NCI-H146 treated with DMSO at 0.1 percent for 48 hours (cell line): ENCODE measurements around the gene KAT8.
"Not testable (repeated sequence)": the region's sequence is repeated elsewhere in the genome, so short reads cannot be mapped to it uniquely, and the experiment has no call there.

Source experiments
- DNase-seq: peaks from one replicate; lab custom pipeline; 2025; ENCODE audit not compliant: unreplicated experiment; lab: John Stamatoyannopoulos, UW

The KAT8 gene

DNA sequence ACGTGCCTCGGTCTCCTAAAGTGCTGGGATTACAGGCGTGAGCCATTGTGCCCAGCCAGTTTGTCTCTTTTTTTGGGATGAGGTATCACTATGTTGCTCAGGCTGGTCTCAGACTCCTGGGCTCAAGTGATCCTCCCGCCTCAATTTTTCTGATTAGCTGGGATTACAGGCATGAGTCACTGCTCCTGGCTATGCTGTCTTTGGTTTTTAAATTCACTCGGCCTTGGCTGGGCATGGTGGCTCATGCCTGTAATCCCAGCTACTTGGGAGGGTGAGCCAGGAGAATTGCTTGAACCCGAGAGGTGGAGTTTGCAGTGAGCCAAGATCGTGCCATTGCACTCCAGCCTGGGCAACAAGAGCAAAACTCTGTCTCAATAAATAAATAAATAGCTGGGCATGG, 27.0 kb downstream of the KAT8 start:
- DNase-seq: not testable (repeated sequence)

DNA sequence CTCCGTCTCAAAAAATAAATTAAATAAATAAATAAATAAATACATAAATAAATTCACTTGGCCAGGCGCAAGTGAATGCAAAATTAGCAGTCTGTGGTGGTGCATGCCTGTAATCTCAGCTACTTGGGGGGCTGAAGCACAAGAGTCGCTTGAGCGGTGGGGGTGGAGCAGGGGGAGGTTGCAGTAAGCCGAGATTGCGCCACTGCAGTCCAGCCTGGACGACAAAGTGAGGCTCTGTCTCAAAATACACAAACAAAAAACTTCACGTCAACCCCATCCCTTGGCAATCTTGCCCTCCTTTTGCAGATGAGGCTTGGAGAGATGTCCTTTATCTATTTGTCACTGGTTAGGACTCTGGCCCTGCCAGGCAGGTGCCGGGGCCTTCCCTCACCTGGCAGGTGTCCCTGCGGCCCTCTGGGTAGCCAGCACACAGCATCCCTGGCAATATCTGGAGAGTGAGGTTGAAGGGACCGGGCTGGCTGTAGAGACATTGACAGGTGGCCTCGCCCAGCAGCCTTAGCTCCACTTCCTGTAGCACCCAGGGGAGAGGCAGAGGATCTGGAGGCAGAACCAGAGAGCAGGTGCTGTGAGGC, 28.0 kb downstream of the KAT8 start:
- peak; percentile 32 for DNase-seq

DNA sequence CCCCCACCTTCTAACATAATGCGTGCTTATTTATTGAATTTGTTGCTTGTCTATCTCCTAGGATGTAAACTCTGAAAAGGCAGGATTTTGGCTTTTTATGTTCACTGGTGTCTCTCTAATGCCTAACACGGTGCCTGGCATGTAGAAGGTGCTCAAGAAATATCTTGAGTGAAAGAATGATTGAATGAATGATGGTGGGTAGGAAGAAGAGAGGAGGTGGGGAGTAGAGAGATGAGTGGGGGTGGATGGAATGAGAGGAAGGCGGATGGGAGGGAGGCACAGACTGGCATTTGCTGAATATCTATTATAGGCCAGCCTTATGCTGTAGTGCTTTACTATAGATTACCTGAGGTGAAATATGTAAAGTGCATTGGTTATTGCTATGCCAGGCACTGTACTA, 30.1 kb downstream of the KAT8 start:
- no peak for DNase-seq

DNA sequence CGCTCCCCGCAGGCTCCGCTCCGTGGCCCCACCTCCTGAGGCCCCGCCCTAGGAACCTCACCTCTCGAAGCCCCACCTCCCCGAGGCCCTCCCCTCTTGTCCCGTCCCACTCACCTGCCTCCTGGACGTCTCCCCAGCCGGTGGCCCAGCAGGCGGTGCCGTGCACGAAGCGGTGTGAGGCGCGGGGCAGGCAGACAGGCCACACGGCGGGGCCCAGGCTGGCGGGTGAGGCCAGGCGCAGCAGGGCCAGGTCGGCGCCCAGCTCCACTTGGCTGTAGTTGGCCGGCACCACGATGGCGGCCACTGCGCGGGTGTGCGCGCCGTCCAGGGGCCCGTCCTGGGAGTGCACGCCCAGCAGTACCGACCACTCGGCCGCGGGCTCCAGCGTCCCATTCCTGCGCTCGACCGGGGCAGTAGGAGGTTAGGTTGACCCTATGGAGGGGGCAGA, 30.8 kb downstream of the KAT8 start:
- no peak for DNase-seq

DNA sequence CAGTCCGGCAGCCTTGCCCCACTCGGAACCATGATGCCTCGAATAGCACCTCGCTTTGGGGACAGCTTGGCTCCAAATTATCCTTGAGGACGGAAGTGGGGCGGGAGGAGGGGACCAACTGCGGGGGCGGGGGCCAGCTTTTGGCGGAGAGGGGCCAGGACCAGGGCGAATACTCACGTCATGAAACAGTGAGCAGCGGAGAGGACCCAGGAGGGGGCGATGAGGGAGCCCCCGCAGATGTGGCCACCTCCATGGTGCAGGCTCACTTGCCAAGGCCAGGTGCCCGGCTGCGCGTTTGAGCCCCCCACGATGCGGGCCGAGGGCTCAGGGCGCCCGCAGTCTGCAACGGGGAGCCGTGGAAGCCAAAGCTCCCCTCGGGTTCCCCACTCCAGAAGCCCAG, 31.4 kb downstream of the KAT8 start:
- DNase-seq: no peak

DNA sequence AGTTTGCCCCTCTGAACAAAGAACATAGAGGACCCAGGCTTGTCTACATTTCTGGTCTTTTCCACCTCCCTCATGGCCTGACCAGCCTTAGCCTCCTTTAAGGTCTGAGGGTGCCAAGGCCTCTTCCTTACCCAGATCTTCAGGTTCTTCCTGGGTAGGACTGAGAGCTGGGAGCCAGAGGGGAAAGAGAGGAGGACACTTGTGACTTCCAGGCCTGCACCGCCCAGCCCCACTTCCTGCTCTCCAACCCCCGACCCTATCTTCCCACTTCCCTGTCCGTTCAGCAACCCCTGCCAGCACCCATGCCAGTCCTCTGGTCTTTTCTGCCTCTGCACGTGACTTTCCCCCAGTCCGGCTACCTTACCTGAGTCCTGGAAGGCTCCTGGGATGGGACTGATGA, 31.9 kb downstream of the KAT8 start:
- no peak for DNase-seq

DNA sequence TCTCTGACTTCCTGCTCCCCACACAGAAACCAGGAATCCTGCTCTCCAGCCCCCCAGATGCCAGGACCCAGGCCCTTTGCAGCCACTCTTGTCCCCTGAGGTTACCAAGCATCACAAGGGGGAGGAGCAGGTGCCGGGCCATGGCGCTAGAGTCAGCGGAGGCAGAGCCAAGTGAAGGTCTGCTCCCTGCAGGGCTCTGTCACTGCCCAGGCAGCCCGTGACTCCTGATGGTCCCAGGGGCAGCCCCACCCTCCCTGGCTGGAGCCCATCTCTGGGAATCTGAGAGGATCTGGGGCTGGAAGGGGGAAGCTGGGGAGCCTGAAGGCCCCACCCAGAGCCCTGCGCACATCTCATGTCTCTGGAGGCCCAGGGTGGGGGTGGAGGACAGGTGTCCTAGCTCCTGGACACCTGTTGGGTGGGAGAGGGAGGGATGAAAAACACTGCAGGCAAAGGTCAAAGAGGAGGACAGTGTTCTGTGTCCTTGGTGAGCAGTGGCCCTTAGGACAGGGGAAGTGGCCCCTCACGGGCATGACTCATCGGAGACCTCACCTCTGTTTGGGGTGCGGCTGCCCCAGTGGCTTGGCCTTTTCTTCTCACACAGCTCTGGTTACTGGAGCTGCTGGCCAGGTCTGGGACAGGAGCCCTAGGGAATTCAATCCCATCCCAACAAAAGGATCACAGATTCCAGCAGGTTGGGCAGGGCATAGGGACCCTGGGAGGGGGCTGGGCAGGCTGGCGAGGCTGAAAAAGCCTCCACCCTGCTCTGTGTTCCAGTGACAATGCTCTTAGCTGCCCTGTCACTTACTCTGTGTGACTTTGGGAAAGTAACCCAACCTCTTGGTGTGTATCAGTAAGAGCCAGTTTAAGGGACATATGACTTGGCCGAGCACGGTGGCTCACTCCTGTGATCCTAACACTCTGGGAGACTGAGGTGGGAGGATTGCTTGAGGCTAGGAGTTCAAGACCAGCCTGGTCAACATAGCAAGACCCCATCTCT, 32.7 kb downstream of the KAT8 start, which contains the start of gene PRSS36:
Gene PRSS36, minus strand, starts transcription at position 173 of the 997 bp plus-strand sequence. Its CDS starts 31 bp downstream, at position 142.
- DNase-seq: peak; percentile 25

DNA sequence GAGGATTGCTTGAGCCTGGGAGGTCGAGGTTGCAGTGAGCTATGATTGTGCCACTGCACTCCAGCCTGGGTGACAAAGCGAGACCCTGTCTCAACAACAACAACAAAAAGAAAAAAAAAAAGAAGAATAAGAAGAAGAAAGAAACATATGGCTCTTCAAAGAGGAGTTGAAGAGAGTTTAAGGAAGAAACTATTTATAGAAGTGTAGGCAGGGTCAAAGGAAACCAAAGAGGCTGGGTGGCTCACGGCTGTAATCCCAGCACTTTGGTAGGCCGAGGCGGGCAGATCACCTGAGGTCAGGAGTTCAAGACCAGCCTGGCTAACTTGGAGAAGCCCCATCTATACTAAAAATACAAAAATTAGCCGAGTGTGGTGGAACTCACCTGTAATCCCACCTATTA, 33.5 kb downstream of the KAT8 start:
- not testable (repeated sequence) for DNase-seq

DNA sequence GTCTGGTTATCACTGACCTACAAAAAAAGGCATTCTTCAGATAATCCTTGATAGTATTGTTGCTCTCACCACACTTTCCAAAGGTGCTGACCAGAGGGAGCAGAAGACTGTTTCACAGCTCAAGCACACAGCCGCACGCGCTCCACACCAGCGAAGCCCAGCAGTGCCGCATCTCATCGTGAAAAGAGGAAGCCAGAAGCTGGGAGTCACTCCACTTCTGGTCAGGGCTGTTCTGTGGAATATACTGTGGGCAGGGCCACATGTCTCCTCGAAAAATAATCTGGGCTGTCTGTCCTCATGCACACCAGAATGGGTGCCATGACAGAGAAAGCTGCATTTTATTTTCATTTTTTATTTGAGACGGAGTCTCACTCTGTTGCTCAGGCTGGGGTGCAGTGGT, 39.7 kb downstream of the KAT8 start:
- DNase-seq: no peak

DNA sequence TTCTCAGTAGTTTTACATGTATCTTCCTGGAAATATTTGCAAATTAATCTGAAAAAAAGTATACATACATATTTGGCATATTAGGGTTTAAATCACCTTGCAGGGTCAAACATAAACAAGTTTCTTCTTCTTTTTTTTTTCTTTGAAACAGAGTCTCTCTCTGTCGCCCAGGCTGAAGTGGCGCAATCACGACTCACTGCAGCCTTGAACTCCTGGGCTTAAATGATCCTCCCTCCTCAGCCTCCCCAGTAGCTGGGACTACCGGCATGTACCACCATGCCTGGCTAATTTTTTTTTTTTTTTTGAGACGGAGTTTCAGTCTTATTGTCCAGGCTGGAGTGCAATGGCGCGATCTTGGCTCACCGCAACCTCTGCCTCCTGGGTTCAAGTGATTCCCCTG, 49.9 kb downstream of the KAT8 start:
- DNase-seq: no peak

DNA sequence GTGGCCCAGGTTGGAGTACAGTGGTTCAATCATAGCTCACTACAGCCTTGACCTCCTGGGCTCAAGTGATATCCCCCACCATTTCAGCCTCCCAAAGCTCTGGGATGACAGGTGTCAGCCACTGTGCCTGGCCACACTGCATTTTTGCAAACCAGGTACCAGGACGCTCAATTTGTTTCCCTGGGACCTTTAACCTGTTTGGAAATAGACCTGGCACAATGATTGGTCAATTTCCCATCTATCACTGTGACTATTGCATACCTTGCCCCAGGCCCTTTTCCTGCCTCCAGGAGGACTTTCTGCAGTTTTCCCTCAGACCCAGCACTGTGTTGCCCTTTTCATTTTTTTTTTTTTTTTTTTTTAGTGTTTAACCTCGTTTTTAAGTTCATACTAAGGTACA, 51.4 kb downstream of the KAT8 start:
- no peak for DNase-seq

DNA sequence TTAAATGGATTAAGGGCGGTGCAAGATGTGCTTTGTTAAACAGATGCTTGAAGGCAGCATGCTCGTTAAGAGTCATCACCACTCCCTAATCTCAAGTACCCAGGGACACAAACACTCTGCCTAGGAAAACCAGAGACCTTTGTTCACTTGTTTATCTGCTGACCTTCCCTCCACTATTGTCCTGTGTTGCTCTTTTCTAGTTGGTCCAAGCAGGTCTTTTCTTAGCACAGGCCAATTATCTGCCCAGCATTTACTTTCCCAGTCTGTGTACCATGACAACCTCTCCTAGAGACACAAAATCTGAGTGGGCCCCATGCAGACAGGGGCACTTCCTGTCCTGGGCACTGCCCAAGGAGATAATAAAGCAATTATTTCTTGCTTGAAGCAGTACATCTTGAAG, 52.6 kb downstream of the KAT8 start:
- DNase-seq: peak; percentile 59

DNA sequence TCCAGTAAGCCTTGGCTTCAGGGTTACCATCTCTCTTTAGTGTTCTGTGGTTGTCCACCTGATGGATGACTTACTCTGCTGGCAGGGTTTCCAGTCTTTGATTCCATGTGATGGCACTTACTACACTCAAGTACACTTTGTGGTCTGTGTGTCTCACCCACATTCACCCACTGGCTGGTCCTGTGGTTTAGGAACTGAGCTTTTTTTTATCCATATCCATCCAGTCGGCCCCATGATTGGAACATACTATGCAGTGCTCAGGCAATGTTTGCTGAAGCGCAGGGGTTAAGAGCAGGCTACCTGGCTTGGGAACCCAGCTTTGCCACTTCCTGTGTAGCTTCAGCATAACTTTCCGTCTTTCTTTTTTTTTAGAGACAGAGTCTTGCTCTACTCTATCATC, 59.7 kb downstream of the KAT8 start:
- DNase-seq: no peak

DNA sequence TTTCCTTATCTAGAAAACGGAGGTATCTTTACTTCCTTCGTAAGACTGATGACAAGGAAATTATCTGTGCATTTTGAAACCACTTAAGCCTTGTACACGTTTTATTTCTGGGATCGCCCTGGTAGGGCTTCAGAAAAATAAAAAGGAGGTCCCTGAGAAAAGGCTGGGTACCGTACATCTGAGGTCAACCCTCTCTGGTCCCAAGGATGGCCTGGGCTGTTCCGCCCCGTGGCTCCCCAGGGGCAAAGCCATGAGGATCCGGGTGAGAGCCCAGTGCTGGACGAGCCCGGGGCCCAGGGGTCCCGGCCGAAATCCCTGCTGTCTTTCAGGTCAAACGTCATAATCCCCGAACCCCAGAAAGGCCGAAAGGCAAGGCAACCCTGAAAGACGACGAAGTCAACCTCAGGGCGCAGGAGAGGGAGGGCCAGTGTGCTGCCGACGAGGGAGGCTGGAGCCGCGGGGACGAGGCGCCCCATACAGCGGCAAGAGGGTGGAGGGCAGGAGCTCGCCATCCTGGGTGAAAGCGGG, 61.8 kb downstream of the KAT8 start:
- no peak for DNase-seq

DNA sequence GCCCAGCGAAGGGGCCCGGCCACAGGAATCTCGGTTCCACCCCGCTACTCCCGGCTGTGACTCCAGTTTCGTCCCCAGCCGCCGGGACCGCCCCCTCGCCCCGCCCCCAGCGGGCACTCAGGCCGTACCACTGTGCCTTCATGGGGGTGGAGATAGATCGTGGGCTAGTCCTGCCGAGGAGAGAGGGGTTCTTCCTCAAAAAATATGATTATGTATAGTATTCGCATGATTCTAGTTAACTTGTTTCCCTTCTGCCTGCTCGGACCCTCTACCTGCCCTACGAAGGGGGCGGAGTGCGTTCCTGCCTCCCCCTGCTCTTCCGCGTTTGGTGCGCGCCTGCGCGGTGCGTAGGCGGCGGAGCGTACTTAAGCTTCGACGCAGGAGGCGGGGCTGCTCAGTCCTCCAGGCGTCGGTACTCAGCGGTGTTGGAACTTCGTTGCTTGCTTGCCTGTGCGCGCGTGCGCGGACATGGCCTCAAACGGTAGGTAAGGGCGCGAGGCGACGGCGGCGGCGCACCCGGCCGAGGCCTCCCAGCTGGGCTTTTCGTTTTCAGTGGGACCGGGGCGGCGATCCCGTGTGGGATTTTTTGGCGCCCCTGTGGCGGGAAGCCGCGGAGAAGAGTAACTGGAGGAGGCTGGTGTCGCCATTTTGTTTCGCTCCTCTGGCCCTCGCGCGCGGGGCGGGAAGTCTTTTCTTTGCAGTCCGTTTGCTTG, 62.4 kb downstream of the KAT8 start, which contains the start of gene FUS:
Gene FUS, plus strand, starts transcription at position 393 of the 713 bp plus-strand sequence. Its CDS starts 76 bp downstream, at position 469.
- peak; percentile 83 for DNase-seq
